OCI-LY1 (cell line): Measurements from ENCODE around the gene ZXDC.

Source experiments
- EZH2 ChIP-seq: fragments of 200-600 bp; sonication (generic), shearing (Covaris generic); IDR thresholded peaks from 2 replicates; pipeline ENCODE4 v1.8.0; 2017; ENCODE audit warnings: borderline replicate concordance, mixed run types, mild to moderate bottlenecking, antibody characterized with exemption, low read length, moderate library complexity, mixed read lengths
- TF ChIP-seq, protein P1 (sequence below): fragments of 200-600 bp; sonication (generic), shearing (Covaris generic); IDR thresholded peaks from 2 replicates; pipeline ENCODE4 v1.5.1; 2017; ENCODE audit warnings: mild to moderate bottlenecking, antibody characterized with exemption, low read length, moderate library complexity, mixed read lengths

GRCh38 chr3:126456766-126457388 lies 18.8 kb downstream of the ZXDC start:
- TF ChIP-seq, protein P1, sequence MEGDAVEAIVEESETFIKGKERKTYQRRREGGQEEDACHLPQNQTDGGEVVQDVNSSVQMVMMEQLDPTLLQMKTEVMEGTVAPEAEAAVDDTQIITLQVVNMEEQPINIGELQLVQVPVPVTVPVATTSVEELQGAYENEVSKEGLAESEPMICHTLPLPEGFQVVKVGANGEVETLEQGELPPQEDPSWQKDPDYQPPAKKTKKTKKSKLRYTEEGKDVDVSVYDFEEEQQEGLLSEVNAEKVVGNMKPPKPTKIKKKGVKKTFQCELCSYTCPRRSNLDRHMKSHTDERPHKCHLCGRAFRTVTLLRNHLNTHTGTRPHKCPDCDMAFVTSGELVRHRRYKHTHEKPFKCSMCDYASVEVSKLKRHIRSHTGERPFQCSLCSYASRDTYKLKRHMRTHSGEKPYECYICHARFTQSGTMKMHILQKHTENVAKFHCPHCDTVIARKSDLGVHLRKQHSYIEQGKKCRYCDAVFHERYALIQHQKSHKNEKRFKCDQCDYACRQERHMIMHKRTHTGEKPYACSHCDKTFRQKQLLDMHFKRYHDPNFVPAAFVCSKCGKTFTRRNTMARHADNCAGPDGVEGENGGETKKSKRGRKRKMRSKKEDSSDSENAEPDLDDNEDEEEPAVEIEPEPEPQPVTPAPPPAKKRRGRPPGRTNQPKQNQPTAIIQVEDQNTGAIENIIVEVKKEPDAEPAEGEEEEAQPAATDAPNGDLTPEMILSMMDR = no peak
- no peak for TF ChIP-seq EZH2
